22Rv1 (cell line): ENCODE results near the gene ORAI3.

Experiments used
- H3K27ac ChIP-seq: fragments of 450-650 bp; 2 replicates; pipeline ENCODE4 v1.5.1; 2017
- ZFX ChIP-seq: fragments of 450-650 bp; IDR thresholded peaks from 2 replicates; pipeline ENCODE4 v1.6.1; 2017; ENCODE audit warnings: antibody characterized with exemption, borderline replicate concordance
- TF ChIP-seq, protein P1 (sequence below): fragments of 450-650 bp; IDR thresholded peaks from 2 replicates; pipeline ENCODE4 v1.5.1; 2017; ENCODE audit warnings: mild to moderate bottlenecking

Gene ORAI3

DNA sequence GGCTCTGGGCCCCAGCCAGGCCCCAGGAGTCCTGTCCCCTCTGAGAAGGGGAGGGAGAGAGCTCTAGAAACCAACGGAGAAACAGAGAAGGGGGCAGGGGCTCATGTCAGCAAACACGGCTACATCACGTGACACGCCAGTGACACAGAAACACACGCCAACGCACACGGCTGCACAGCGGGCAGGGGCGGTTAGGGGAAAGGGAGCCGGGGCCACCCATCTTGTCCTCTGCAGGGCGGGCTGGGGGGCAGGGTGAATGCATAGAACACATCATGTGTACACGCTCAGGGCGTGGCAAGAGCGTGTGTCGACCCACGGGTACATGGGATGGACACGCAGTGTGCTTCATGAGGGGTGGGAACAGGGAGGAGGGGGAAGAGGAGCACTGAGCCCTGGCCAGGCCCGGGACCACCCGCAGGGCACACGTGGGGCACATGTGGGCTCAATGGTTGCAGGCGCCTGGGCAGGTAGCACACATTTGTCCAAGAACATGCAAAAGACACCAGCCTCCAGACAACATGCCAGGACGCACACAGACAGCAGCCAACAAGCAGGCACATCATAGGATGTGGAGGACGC lies 40.7 kb downstream of the ORAI3 start:
- TF ChIP-seq ZFX: no peak
- TF ChIP-seq, protein P1, sequence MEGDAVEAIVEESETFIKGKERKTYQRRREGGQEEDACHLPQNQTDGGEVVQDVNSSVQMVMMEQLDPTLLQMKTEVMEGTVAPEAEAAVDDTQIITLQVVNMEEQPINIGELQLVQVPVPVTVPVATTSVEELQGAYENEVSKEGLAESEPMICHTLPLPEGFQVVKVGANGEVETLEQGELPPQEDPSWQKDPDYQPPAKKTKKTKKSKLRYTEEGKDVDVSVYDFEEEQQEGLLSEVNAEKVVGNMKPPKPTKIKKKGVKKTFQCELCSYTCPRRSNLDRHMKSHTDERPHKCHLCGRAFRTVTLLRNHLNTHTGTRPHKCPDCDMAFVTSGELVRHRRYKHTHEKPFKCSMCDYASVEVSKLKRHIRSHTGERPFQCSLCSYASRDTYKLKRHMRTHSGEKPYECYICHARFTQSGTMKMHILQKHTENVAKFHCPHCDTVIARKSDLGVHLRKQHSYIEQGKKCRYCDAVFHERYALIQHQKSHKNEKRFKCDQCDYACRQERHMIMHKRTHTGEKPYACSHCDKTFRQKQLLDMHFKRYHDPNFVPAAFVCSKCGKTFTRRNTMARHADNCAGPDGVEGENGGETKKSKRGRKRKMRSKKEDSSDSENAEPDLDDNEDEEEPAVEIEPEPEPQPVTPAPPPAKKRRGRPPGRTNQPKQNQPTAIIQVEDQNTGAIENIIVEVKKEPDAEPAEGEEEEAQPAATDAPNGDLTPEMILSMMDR: no peak
- no peak overlapping the region for H3K27ac ChIP-seq

DNA sequence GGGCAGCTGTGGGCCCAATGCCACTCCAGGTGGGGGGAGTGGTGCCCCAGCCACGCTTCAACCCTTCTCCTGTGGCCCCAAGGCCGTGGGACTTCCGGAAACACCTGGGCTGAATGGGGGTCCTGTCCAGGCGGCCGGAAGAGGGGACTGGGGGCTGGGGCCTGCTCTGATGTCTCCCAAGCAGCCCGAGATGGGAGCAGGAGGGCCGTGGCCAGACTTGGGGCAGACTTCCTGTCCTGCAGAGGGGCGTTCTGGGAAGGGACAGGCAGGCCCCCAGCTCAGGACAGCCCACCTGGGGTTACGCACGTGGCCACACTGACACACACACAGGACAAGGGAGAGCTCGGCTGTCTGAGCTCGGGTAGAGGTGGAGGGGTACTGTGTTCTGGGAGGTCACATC lies 41.2 kb downstream of the ORAI3 start:
- no peak for TF ChIP-seq ZFX
- TF ChIP-seq, protein P1: no peak
- H3K27ac ChIP-seq: no peak overlapping the region

DNA sequence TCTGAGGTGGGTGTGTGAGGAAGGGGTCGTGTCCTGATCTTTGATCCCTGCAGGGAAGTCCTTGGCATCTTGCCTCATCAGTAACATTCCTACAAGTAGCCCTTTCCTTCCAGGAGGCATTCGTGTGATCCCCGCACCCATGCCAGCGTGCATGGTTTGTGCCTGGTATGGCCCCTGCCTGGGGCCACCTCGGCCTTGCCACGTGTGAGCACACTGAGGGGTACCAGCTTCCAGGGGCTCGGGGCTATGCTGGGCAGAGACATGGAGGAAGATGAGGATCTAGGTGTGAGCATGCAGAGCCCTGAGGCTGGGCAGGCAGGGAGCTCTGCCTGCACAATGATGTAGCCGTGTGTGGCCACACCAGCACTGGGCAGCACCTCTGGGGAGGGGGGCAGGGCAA lies 42.2 kb downstream of the ORAI3 start:
- no peak overlapping the region for H3K27ac ChIP-seq
- TF ChIP-seq, protein P1: no peak
- no peak for TF ChIP-seq ZFX

DNA sequence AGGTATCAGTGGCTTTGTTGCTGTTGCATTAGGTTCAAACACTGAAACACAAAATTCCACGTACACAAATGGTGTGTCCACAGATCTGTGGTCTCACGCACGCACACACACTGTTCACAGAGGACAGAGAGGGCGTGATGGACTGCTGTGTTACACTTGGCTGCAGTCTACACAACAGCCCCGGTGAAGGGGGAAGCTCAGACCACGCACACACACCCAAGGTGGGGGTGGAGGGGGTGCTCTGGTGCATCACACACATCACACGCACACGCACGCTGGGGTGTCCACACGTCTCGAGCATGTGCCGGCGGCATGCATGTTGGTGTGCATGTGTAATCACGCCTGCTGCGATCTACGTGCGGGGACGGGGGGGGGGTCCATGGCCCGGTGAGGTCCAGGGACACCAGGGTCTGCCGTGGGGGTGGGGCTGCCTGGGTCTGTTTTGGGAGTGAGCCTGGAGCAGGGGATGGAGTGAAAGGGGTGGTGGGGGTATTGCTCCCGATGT lies 43.5 kb downstream of the ORAI3 start:
- TF ChIP-seq, protein P1: no peak
- TF ChIP-seq ZFX: no peak
- no peak overlapping the region for H3K27ac ChIP-seq

DNA sequence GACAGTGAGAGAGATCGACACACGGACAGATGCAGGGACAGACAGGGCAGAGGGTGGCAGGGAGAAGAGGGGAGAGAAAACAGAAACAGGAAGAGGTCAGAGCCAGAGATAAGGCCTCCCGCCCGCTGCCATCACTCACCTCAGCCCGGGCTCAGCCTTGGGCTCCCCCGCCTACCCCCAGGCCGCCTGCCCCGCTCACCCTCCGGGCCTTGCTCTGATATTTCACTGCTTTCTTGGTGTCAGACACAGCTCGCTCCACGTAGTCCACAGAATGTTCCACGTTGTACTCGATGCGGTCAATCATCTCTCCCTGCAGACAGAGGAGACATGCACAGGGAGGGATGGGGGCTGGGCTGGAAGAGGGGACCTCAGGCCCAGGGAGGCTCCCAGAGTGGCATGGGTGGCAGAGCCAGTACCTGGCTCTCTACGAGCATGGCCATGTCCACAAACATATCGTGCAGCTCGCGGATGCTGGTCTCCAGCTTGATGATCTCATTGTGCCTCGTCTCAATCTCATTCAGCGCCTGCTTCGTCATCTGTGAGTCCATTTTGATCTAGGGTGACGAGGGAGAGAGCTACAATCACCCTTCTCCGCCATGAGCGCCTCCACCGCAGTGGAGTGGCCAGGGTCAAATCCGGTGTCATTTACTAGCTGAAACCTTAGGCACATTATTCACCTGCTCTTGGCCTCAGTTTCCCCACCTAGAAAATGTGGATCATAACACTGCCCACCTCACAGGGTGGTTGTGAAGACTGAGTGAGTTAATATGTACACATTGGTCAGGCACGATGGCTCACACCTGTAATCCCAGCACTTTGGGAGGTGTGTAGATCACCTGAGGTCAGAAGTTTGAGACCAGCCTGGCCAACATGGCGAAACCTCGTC lies 44.3 kb downstream of the ORAI3 start:
- TF ChIP-seq ZFX: no peak
- TF ChIP-seq, protein P1: no peak
- H3K27ac ChIP-seq: no peak overlapping the region

DNA sequence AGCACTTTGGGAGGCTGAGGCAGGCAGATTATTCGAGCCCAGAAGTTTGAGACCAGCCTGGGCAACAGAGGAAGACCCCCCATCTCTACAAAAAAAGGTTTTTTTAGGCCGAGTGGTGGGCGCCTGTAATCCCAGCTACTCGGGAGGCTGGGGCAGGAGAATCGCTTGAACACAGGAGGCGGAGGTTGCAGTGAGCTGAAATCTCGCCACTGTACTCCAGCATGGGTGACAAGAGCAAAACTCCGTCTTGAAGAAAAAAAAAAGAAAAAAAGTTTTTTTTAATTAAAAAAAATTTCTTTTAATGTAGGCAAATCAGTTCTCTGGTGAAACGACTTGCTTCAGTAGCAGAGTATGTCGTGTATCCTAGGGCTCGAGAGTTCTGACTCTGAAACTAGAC lies 47.1 kb downstream of the ORAI3 start:
- H3K27ac ChIP-seq: no peak overlapping the region
- TF ChIP-seq ZFX: no peak
- TF ChIP-seq, protein P1: no peak

DNA sequence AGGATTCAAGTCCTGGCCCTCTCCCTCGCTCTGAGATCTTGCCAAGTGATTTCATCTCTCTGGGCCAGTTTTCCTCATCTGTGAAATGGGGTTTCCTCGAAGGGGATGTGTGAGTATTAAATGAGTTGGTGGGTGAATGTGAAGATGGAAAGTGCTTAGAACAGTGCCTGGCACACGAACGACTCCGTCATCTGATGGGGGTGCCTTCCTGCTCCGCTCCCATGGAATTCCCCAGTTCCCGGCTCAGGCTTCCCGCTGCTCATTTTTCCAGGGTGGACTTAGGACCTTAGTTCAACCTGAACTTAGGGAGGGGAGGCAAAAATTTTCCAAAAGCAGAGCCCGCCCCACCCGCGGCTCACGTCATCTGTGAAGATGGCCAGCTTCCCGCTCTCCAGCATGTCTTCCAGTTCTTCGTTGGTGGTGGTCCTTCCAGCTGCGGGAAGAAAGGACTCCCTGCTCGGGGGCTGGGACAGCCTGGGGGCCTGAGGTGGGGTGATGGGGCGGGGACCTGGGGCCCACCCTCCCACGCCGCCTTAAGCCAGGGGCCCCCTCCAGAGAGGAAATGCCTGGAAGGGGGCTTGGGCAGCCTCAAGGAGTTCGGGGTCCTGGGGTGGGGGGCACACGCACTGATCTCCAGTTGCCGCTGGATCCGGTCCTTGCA lies 47.6 kb downstream of the ORAI3 start:
- H3K27ac ChIP-seq: no peak overlapping the region
- TF ChIP-seq, protein P1: no peak
- no peak for TF ChIP-seq ZFX
